HUES48 (cell line): ENCODE measurements around the gene THAP12.

Source experiments
- H3K27ac ChIP-seq: one replicate; pipeline ENCODE4 v1.7.0; 2013; ENCODE audit warnings: low read depth, low read length, inconsistent platforms
- H3K27me3 ChIP-seq: 2 replicates; pipeline ENCODE4 v1.6.1; 2013; ENCODE audit warnings: mild to moderate bottlenecking, low read length; ENCODE audit not compliant: control insufficient read depth, insufficient read depth
- H3K36me3 ChIP-seq: 2 replicates; pipeline ENCODE4 v1.6.1; 2013; ENCODE audit warnings: low read length; ENCODE audit not compliant: control insufficient read depth, insufficient read depth
- H3K4me1 ChIP-seq: 2 replicates; pipeline ENCODE4 v1.6.1; 2013; ENCODE audit warnings: mild to moderate bottlenecking, low read length; ENCODE audit not compliant: control insufficient read depth, insufficient read depth
- H3K4me3 ChIP-seq: 2 replicates; pipeline ENCODE4 v1.5.1; 2013; ENCODE audit warnings: mild to moderate bottlenecking, low read depth, low read length
- H3K9ac ChIP-seq: 2 replicates; pipeline ENCODE4 v1.6.1; 2013; ENCODE audit warnings: mild to moderate bottlenecking, low read depth, low read length, moderate library complexity
- H3K9me3 ChIP-seq: 2 replicates; pipeline ENCODE4 v1.6.1; 2013; ENCODE audit warnings: low read length; ENCODE audit not compliant: control insufficient read depth, insufficient read depth

Gene THAP12

GRCh38 chr11:76397383-76397782 is 16.5 kb upstream of the THAP12 start:
- Histone ChIP-seq H3K4me3 (no peak overlapping the region), H3K9me3 (no peaks in the 10 kb centered on the region), H3K27ac (no peak overlapping the region), H3K36me3 (no peaks in the 10 kb centered on the region), H3K9ac (no peak overlapping the region), H3K27me3 (no peaks in the 10 kb centered on the region), H3K4me1 (no peaks in the 10 kb centered on the region)

- H3K9ac ChIP-seq: no peak overlapping the region
- H3K27me3 ChIP-seq: no peaks in the 10 kb centered on the region
- H3K4me3 ChIP-seq: no peak overlapping the region
- H3K27ac ChIP-seq: no peak overlapping the region
- H3K36me3 ChIP-seq: no peaks in the 10 kb centered on the region
- no peaks in the 10 kb centered on the region for H3K4me1 ChIP-seq
- no peaks in the 10 kb centered on the region for H3K9me3 ChIP-seq
Observed at GRCh38 chr11:76395296-76395695, 14.4 kb upstream of the THAP12 start.

- Histone ChIP-seq H3K27ac (no peak overlapping the region), H3K27me3 (no peaks in the 10 kb centered on the region), H3K9ac (no peak overlapping the region), H3K4me3 (no peak overlapping the region), H3K36me3 (no peaks in the 10 kb centered on the region), H3K9me3 (no peaks in the 10 kb centered on the region), H3K4me1 (no peaks in the 10 kb centered on the region)
Observed at GRCh38 chr11:76394411-76394810, 13.5 kb upstream of the THAP12 start.

GRCh38 chr11:76392870-76393269 is 11.9 kb upstream of the THAP12 start:
- H3K27ac ChIP-seq: no peak overlapping the region

DNA sequence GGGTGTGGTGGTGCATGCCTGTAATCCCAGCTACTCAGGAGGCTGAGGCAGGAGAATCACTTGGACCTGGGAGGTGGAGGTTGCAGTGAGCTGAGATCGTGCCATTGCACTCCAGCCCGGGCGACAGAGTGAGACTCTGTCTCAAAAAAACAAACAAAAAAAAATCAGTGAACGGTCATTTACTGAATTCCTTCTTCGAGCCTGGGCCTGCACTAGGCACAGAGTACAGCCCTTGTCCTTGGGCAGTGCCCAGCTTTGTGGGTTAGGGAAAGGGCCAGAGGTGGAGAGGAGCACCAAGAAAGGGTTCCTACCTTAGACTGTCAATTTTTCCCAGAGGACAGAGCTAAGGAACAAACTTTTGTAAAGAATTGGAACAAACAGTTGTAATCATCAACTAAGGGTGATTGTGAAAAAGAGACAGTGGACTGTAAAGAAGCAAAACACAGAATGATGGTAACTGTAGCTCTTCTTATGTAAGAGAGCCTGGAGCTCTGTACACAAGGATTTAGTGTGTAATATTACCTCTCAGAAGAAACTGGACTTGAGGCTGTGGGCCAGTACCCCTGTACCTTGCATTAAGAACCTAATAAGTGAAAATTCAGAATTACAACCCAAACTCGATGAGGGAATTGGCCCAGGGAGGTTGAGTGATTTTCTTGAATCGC is 11.0 kb upstream of the THAP12 start:
- Histone ChIP-seq H3K36me3 (no peaks in the 10 kb centered on the region), H3K9me3 (no peaks in the 10 kb centered on the region), H3K4me1 (no peaks in the 10 kb centered on the region), H3K27ac (no peak overlapping the region), H3K27me3 (no peaks in the 10 kb centered on the region), H3K9ac (no peak overlapping the region), H3K4me3 (no peak overlapping the region)

More at GRCh38 chr11:76392870-76393269, 11.9 kb upstream of the THAP12 start:
- Histone ChIP-seq H3K4me1 (no peaks in the 10 kb centered on the region), H3K4me3 (no peak overlapping the region), H3K27me3 (no peaks in the 10 kb centered on the region), H3K9me3 (no peaks in the 10 kb centered on the region), H3K36me3 (no peaks in the 10 kb centered on the region), H3K9ac (no peak overlapping the region)

GRCh38 chr11:76391021-76391420 is 10.1 kb upstream of the THAP12 start:
- H3K4me3 ChIP-seq: no peak overlapping the region
- H3K27ac ChIP-seq: no peak overlapping the region
- no peak overlapping the region for H3K9ac ChIP-seq

GRCh38 chr11:76388408-76388807 is 7.5 kb upstream of the THAP12 start:
- Histone ChIP-seq H3K4me1 (peaks cover 9% of the 10 kb centered on the region), H3K27me3 (no peaks in the 10 kb centered on the region), H3K9ac (no peak overlapping the region), H3K36me3 (no peaks in the 10 kb centered on the region), H3K4me3 (no peak overlapping the region), H3K27ac (no peak overlapping the region), H3K9me3 (no peaks in the 10 kb centered on the region)

More at GRCh38 chr11:76391021-76391420, 10.1 kb upstream of the THAP12 start:
- no peaks in the 10 kb centered on the region for H3K9me3 ChIP-seq
- H3K36me3 ChIP-seq: no peaks in the 10 kb centered on the region
- H3K4me1 ChIP-seq: peaks cover 4% of the 10 kb centered on the region
- no peaks in the 10 kb centered on the region for H3K27me3 ChIP-seq

GRCh38 chr11:76385903-76386302 is 5.0 kb upstream of the THAP12 start:
- Histone ChIP-seq H3K4me1 (peaks cover 20% of the 10 kb centered on the region), H3K27me3 (no peaks in the 10 kb centered on the region), H3K9ac (no peak overlapping the region), H3K9me3 (no peaks in the 10 kb centered on the region), H3K4me3 (no peak overlapping the region), H3K27ac (peak overlapping the region; percentile 51), H3K36me3 (no peaks in the 10 kb centered on the region)

DNA sequence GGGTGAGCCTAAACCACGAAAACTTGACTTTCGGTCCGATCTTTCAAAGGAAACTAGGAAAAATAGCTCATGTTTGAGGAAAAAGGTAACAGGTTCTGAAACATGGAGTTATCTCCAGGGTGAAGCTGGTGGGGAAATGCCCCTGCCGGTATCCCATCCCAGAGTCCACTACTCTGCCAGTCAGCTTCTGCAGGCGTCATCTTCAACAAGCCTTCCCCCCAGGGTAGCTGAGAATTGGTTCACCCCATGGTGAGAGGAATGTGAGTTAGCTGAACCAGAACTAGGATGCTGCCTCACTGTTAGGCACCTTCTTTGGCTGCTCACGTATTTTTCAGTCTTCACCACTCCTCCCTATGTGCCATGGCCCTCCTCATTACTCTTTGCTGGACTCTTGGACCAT is 1.3 kb upstream of the THAP12 start:
- peaks cover 28% of the 10 kb centered on the region for H3K4me1 ChIP-seq
- no peaks in the 10 kb centered on the region for H3K36me3 ChIP-seq
- no peaks in the 10 kb centered on the region for H3K9me3 ChIP-seq
- H3K9ac ChIP-seq: no peak overlapping the region
- peak overlapping the region; percentile 89 for H3K4me3 ChIP-seq
- H3K27me3 ChIP-seq: no peaks in the 10 kb centered on the region
- H3K27ac ChIP-seq: no peak overlapping the region

- Histone ChIP-seq H3K27ac (peak overlapping the region; percentile 69), H3K9me3 (no peaks in the 10 kb centered on the region), H3K27me3 (no peaks in the 10 kb centered on the region), H3K9ac (peak overlapping the region; percentile 60; the same call in 1 of the 2 replicates), H3K36me3 (no peaks in the 10 kb centered on the region), H3K4me3 (peak overlapping the region; percentile 89), H3K4me1 (peaks cover 19% of the 10 kb centered on the region)
Observed at GRCh38 chr11:76380159-76380976, 564 bp downstream of the THAP12 start.

DNA sequence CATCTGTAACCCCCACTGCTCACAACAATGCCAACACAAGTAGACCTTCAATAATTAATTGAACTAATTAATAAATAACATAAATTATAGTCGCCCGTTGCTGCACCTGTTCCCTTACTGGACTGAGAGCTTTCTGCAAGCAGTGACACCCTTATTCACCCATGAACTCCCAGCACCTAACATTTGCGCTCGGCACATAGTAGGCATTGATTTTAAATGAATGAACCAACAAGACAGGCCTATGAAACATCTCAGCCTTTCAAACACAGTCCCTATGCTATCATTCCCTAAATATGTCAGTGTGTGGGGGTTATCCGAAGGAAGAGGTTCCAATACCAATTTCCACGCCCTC is 1.1 kb downstream of the THAP12 start:
- H3K27ac ChIP-seq: no peak overlapping the region
- no peak overlapping the region for H3K9ac ChIP-seq
- H3K36me3 ChIP-seq: no peaks in the 10 kb centered on the region
- H3K4me1 ChIP-seq: peaks cover 19% of the 10 kb centered on the region
- H3K4me3 ChIP-seq: peak overlapping the region; percentile 89
- no peaks in the 10 kb centered on the region for H3K27me3 ChIP-seq
- H3K9me3 ChIP-seq: no peaks in the 10 kb centered on the region
